KBM-7 (cell line): ENCODE data around the gene CUTC.
"Not testable (repeated sequence)": the region's sequence is repeated elsewhere in the genome, so short reads cannot be mapped to it uniquely, and the experiment has no call there.

Source experiments
- DNase-seq: peaks from one replicate; pipeline ENCODE4 v3.0.0-alpha.2; 2015
- in situ Hi-C: fragments of 300-500 bp; cut with MboI; formaldehyde crosslinking; loops from 2 replicates; pipeline ENCODE4 v1.14.3; 2020; ENCODE audit warnings: low sequenced_read_pairs, low pct_unique_long_range_greater_than_20kb, mixed read lengths

CUTC gene, protein sequence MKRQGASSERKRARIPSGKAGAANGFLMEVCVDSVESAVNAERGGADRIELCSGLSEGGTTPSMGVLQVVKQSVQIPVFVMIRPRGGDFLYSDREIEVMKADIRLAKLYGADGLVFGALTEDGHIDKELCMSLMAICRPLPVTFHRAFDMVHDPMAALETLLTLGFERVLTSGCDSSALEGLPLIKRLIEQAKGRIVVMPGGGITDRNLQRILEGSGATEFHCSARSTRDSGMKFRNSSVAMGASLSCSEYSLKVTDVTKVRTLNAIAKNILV

DNA sequence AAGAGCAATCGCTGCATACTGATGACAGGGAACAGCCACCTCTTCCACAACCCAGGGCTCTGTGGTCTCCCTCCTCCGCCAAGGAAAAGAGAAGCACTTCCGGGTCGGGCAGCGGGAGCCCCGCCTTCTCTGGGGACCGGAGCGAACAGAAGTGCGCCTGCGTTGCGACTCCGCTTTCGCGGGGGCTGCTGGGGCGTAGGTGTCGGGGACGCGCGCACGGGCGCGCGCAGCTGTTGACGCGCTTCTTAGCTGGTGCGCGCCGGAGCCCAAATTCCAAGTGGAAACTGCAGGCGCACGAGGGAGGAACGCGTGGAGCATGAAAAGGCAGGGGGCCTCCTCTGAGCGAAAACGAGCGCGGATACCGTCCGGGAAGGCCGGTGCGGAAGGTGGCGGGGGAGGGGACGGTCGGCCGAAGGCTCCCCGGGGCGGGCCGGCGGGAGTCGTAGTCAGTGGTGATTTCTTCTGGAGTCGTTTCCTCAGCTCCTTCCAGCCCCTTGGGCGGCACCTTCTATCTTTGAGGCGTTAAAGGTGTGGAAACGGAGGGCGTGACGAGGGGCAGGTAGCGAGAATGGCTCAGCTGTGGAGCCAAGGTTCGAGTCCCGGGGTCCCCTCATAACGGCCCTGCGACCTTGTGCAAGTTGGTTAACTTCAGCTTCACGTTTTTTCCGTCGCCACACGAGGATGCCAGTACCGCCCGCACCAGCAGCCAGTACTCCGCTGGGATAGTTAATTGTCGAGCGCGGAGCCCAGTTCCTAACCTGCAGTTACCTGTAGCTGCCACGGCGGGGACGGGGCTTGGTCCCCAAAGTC is at the start of gene CUTC, which contains the start of gene COX15:
Gene CUTC (plus strand): TSS at position 202 of the 810 bp plus-strand sequence. CDS start 115 bp downstream, at position 317.
Gene COX15 (minus strand): TSS at position 95 of the 810 bp plus-strand sequence. CDS start 78 bp downstream, at position 17.
- in situ Hi-C loops = no loop called here
- peak; percentile 98 for DNase-seq

DNA sequence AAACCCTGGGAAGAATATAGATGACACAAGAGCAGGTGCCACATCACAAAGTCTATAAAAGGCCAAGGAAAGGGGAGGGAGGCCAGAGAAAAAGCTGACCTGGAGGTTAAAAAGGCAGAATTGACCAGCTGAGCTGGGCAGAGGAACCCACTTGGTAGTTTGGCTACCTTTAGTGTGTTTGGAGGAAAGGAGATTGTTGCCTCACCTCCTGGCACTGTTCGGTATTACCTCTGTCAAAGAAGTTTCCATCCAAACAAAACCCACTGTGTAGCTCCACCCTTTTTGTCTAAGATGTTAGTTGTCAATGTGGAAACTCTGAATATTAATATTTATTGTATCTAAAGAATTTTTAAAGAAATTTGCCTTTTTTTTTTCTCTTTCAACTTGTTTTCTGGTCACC is 49.3 kb upstream of the CUTC start:
- in situ Hi-C loops = no loop called here
- peak; percentile 24 for DNase-seq

DNA sequence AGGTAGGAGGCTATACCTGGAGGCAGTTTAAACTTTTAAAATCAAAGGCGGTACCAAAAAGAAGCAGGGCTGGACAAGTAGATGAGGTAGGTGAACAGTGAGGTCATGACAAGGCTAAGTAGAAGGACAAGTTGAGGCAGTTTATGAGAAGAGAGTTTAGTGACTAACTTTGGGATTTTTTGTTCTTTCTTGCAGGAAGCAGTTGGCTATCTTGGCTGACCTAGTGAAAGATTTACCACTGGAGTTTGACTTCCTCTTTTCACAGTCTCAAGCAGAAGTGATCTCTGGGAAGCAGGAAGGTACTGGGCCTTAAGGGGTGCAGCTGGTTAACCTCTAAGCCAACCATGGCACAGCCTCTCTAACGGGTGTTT is 46.5 kb upstream of the CUTC start:
- peak; percentile 89 for DNase-seq
- in situ Hi-C loops = no loop called here

DNA sequence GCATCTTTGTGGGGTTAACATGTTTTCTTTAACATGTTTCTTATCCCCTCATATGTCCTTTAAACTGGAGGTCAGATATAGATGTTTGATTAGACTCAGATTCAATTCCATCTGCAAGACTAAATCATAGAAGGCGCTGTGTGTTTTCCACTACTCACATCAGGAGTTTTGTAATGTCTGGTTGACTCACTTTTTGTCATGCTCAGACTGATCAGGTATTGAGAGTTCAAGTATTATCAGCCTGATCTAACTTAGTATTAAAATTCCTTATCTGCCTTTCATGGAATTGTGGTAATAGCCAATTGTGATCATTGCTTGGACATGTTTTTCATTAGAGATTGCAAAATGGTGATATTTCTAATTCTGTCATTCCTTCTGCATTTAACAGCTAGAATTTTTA is 42.6 kb upstream of the CUTC start:
- in situ Hi-C loops = no loop called here
- DNase-seq = no peak

DNA sequence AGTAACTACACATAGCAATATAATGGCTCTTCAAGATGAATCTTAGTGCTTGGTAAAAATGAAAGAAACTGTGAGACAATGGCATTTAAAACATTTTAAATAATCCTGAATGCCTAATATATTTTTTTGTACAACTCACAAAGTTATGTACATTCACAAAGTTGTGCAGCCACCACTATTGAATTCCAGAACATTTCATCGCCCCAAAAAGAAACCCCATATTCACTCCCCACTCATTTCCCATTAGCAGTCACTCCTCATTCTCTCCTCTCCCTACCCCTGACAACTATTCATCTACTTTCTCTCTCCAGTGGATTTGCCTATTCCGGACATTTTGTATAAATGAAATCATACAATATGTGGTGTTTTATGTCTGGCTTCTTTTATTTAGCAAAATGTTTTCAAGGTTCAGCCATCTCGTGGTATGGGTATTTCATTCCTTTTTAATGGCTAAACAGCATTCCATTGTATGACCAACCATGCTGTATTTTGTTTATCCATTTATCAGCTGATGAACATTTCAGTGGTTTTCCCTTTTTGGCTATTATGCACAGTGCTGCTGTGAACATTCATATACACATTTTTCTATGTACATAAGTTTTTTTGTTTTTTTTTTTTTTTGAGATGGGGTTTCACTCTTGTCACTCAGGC is 38.0 kb upstream of the CUTC start:
- no peak for DNase-seq
- in situ Hi-C loops = no loop called here

DNA sequence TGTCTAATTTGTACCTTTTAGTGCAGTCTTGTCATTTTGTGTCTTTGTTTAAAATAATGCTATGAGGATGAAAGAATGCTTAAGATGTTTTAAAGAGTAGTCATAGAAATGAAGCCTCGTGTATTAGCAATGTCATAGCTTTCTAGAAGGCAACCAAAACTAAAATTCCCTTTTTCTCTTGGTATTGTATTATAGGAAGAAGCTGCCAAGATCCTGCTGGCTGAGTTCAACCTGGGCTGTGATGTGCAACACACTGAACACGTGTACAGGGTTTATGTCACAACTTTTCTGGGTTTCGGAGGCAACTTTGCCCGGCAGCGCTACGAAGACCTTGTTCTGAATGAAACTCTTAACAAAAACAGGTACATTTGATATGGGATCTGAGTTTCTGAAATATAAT is 36.3 kb upstream of the CUTC start:
- no peak for DNase-seq
- in situ Hi-C loops = no loop called here

DNA sequence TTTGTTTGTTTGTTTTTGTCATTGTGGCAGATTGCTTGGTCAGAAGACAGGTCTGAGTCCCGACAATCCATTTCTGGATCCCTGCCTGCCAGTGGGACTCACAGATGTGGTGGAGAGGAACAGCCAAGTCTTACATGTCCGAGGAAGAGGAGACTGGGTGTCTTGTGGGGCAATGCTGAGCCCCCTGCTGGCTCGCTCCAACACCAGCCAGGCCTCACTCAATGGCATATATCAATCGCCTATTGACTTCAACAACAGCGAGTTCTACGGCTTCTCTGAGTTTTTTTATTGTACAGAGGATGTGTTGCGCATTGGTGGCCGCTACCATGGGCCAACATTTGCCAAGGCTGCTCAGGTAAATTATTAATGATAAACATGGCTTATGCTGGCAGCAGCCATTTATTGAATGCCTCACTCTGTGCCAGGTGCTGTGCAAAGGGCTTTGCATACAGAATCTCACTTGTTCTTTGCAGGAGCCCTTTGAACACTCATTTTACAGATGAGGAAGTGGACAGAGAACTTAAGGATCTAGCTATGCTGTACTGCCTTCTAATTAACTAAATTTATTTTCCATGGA is 33.4 kb upstream of the CUTC start:
- DNase-seq = peak; percentile 20
- in situ Hi-C loops = no loop called here

DNA sequence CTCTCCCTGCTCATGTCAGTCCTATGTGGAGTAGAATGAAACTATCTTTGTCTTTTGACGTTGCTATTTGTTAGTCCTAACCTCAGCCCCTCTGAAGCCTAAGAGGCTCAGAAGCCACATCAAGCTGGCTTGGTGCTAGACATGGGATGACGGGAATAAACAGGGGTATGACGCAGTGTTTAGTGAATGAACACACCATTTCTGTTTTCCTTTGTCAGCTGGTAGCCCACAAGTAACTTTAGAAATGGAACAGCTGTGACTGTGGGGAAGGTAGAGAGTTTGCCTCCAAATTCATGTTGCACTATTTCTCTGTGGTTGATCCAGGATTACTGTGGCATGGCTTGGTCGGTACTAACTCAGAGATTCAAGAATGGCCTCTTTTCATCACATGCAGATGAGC is 31.4 kb upstream of the CUTC start:
- in situ Hi-C loops = loop anchor here (25.0 kb wide), 1 partner anchor 263 kb away; the partner anchor contains the start of gene GOT1
- DNase-seq = no peak

DNA sequence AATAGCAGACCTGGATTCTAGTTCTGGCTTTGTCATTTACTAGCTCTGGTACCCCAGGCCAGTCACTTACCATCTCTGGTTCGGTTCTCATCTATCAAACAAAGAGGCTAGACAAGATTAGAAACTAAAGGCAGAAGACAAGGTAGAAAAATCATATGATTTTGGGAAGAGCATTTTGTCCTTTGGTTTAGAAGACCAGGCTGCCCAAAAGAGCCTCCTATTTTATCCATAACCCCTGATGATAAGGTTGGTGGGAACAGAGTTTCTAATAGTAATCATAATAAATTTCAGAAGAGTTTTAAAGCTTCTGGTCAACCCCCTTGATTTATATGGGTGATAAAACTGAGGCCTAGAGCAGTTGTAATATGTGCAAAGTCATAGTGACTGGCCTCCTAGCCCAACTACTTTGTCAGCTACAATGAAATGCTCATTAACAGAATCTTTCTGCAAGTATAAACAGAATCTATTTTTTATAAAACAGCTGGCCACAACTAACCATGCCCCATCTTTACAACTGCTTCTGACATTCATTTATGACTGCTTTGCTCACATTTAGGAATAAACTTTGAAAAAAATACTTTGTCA is 23.5 kb upstream of the CUTC start:
- in situ Hi-C loops = loop anchor here (25.0 kb wide), 1 partner anchor 271 kb away; the partner anchor contains the start of gene GOT1
- DNase-seq = no peak

DNA sequence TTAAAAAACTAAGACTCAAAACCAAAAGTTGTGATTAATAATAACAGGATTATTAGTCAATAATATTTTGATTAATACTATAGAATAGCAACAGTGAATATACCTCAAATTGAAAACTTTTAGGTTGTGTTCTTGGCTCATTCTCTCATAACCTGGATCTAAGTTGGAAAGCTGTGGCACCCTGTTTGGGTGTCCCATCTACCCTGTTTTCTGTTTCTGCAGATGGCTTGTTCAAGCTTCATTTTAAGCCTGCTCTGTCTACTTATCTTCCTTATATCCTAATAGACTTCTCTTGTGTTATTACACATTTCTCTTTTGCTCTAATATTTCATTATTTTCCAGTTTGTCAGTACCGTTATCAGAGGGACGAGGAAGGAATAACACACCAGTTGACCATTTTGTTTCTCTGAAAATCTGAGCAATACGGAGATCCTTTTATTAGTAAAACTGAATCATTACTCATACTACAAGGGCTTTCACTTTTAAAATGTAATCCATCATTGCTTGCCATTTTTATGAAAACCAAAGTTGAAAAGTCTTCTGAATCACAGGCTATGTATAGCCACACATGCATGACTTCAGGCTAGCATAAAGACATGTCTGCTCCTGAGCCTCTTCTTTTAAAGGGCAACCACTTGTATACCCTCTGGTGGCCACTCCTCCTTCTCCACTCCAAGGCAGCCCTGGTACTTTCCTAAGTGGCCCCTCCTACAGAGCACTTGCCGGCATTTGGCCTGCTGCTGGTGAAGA is 22.4 kb upstream of the CUTC start:
- DNase-seq = no peak

DNA sequence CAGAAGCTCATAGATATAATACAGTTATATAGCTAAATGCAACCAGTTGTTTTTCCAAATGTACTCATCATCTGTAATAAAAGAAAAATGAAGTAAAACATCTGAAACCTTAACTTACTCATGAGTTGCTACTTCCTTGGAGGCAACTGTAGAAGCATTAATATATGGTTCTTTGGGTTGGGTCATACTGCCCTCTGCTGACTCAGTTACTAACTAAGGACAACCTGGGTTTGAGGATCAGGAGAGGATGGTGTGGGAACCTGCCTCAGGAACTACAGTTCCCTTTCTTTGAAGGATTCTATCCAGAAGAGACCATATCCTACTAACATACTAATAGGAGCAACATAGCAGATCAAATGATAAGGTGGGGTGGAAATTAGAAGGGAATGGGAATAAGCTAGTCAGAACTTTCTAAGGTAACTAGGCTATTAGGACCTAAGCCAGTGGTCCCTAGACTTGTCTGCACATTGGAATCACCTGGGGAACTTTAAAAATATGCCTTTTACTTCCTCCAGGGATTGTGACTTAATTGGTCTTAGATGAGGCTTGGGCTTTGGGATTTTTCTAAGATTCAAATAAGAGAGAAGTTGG is 20.8 kb upstream of the CUTC start:
- DNase-seq = peak; percentile 78
- in situ Hi-C loops = loop anchor here (25.0 kb wide), 1 partner anchor 274 kb away; the partner anchor contains the start of gene GOT1

More for the DNA sequence above, 22.4 kb upstream of the CUTC start:
- in situ Hi-C loops = loop anchor here (25.0 kb wide), 1 partner anchor 272 kb away; the partner anchor contains the start of gene GOT1

DNA sequence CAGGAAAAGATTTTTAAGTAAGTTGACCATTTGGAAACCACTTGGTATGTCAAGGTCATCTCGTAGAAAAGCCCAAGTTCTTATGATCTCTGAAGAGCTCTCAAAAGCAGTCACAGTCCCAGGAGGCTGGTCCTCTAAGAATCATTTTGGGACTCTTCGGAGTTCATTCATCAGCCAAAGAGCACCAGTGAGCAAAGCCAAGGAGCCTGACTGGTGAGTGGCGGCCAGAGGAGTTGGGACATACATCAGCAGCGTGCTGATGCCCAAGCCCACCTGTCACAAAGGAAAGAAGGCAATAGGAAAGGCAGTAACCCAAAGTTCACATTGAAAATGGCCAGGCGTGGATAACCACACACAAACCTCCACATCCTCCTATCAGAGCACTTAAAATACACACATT is 17.6 kb upstream of the CUTC start:
- no peak for DNase-seq
- in situ Hi-C loops = loop anchor here (25.0 kb wide), 1 partner anchor 277 kb away; the partner anchor contains the start of gene GOT1

DNA sequence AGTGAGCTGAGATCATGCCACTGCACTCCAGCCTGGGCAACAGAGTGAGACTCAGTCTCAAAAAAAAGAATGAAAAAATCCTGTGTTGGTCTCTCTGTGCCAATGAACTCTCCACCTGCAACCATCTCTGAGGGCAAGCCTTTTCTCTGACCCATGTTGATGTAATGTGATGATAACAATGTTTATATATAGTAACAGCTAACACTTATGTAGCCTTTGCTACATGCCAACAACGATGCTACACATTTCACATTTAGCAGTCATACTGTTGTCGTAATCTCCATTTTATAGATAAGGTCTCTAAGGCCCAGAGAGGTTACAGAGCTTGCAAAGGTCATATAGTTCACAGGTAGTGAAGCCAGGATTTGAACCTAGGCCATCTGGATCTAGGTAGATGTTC is 11.6 kb upstream of the CUTC start:
- in situ Hi-C loops = loop anchor here (25.0 kb wide), 1 partner anchor 283 kb away; the partner anchor contains the start of gene GOT1
- no peak for DNase-seq

DNA sequence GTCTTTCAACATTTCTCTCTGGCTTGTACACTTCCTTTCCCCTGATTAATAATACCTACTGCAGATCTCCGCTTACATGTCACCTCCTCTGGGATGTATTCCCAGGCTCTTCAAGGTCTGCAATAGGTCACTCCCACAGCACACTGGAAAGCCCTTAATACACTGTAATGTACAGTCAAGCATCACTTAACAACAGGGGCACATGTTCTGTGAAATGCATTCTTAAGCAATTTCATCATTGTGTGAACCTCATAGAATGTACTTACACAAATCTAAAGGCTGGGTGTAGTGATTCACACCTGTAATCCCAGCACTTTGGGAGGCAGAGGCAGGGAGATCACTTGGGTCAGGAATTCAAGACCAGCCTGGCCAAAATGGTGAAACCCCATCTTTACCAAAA is 2.0 kb upstream of the CUTC start:
- in situ Hi-C loops = no loop called here
- no peak for DNase-seq

DNA sequence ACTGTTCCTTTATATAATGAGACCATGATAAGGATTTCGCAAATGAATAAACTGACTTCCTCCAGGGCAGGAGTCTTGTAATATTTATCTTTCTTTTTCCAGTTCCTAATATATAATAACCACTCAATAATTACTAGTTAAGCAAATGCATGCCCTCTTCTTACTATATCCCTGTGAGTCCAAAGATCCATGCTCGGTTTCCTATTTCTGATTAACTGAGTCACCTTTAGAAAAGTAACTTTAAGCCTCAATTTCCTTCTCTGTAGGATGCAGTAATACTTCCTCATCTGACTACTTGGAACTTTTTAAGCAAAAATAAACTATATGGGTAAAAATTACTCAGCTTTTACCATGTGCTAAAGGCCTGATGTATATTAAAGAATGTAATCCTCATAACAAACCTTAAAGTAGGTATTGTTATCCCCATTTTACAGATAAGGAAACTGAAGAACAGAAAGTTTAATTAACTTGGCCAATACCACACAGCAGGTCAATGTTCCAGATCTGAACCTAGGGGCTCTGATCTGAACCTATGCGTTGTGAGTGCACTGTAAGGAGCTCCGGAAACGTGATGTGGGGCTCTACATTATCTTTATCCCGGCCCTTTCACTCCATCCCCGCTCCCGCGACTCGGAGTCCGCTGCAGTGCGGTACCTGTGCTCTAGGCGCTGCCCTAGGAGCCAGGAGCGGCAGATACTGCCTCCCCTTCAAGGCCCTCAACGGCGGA is 565 bp upstream of the CUTC start:
- in situ Hi-C loops = no loop called here
- DNase-seq = no peak

DNA sequence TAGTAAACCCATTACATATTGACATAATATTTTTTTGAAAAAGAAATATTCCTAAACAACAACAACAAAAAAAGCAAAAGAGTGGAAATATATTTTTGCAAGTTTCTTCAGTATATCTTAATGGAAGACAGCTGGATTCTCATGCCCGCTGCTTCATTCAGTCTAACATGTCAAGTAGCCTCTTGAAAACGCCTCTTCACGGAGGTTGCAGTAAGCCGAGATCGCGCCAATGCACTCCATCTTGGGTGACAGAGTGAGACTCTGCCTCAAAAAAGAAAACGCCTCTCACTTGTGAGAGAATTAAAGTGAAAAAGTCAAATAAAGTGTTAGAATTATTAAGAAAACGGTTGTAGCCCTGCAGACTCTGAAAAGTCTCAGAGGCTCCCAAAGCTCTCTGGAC is 1.3 kb downstream of the CUTC start:
- in situ Hi-C loops = no loop called here
- DNase-seq = no peak

DNA sequence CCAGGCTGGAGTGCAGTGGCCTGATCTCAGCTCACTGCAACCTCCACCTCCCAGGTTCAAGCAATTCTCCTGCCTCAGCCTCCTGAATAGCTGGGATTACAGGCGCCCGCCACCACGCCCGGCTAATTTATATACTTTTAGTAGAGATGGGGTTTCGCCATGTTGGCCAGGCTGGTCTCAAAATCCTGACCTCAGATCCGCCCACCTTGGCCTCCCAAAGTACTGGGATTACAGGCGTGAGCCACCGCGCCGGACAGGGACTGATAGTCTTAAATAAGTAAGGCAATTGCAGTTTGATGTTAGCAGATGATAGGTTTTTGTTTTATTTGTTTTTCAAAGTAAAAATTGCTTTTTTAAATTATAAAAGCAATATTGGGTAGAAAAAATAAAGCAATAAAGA is 2.1 kb downstream of the CUTC start:
- in situ Hi-C loops, DNase-seq: not testable (repeated sequence)
